Esophagus squamous epithelium (tissue), 4 donors: ENCODE results near the gene RBM6.

ENCODE experiments used
- CTCF ChIP-seq, 6 experiments: fragments of 450-650 bp in 4 of 6; fragments of 200-600 bp in 2 of 6; sonication (generic) in 2 of 6; IDR thresholded peaks; one replicate each; pipeline ENCODE4 v1.5.1; 2016 to 2019; ENCODE audit warnings: antibody characterized with exemption in 6 of 6, mild to moderate bottlenecking in 4 of 6, moderate library complexity in 4 of 6
- POLR2A ChIP-seq, 4 donors: fragments of 450-650 bp; IDR thresholded peaks; one replicate each; pipeline ENCODE4 v1.6.1; 2017; ENCODE audit warnings: antibody characterized with exemption in 4 of 4, mild to moderate bottlenecking in 4 of 4, moderate library complexity in 3 of 4

- TF ChIP-seq CTCF (IDR thresholded peaks at IDR 0.05): no peak
- TF ChIP-seq POLR2A (IDR thresholded peaks at IDR 0.05): no peak
Measured at GRCh38 chr3:49994476-49994875, 54.5 kb downstream of the RBM6 start.
